ENCODE measurements around the gene IL1RAPL2.

Gene IL1RAPL2

DNA sequence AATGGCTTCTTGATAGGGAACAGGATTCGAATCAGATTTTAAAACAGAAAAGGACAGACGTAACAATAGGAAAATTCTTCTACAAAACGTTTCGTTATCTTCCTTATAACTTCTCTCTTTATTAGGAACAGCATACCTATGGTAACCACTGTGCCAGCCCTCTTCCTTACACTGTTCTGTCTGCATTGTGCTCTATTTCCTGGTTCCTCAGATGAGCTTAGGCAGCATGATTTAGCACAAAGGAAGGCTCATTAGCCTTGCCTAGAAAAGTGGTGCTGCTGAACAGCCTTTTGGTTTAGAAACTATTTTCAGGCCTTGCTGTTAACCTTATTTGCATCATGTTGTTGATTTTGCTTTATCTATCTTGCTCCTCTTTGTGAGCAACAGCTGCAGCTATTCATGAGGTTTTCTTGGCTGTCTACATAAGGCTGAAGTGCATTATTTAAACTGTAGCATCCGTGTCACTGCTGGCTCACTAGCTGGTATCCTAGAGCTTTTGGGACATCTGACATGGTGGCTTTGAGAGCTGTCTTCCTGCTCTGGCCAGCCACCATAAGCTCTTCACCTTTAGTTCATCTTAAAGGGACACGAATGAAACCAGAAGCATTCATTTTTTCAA, 1186.4 kb downstream of the IL1RAPL2 start:
- H3K4me1 ChIP-seq (ENCODE audit: control insufficient read depth, low read length): no peaks in the 10 kb centered on the region
- no peaks in the 10 kb centered on the region for H3K36me3 ChIP-seq (ENCODE audit: control insufficient read depth, low read length)
- H3K9me2 ChIP-seq (replicated peaks; ENCODE audit: control insufficient read depth, low read length): no peaks in the 10 kb centered on the region
- no peaks in the 10 kb centered on the region for H3K79me2 ChIP-seq (ENCODE audit: control insufficient read depth, low read length)
- H4K20me1 ChIP-seq (ENCODE audit: control insufficient read depth, insufficient read depth, low read depth, low read length): no peaks in the 10 kb centered on the region
- H3K4me3 ChIP-seq (ENCODE audit: low read length): no peak overlapping the region
- no peaks in the 10 kb centered on the region for H3K27me3 ChIP-seq (ENCODE audit: control insufficient read depth, low read length)
- no peaks in the 10 kb centered on the region for H3F3A ChIP-seq (ENCODE audit: control insufficient read depth, insufficient read depth)
- no peak overlapping the region for H3K27ac ChIP-seq (ENCODE audit: low read depth, low read length)
- H3K9me3 ChIP-seq (ENCODE audit: control insufficient read depth, insufficient read depth, low read length): no peaks in the 10 kb centered on the region
- no peak overlapping the region for H3K4me2 ChIP-seq (ENCODE audit: low read length)
- TF ChIP-seq, protein P1, sequence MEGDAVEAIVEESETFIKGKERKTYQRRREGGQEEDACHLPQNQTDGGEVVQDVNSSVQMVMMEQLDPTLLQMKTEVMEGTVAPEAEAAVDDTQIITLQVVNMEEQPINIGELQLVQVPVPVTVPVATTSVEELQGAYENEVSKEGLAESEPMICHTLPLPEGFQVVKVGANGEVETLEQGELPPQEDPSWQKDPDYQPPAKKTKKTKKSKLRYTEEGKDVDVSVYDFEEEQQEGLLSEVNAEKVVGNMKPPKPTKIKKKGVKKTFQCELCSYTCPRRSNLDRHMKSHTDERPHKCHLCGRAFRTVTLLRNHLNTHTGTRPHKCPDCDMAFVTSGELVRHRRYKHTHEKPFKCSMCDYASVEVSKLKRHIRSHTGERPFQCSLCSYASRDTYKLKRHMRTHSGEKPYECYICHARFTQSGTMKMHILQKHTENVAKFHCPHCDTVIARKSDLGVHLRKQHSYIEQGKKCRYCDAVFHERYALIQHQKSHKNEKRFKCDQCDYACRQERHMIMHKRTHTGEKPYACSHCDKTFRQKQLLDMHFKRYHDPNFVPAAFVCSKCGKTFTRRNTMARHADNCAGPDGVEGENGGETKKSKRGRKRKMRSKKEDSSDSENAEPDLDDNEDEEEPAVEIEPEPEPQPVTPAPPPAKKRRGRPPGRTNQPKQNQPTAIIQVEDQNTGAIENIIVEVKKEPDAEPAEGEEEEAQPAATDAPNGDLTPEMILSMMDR (IDR thresholded peaks at IDR 0.05; ENCODE audit: low read depth, low read length, poor library complexity, severe bottlenecking): no peak
- no peak for TF ChIP-seq EZH2phosphoT487 (IDR thresholded peaks at IDR 0.05; ENCODE audit: borderline replicate concordance, low read length)

DNA sequence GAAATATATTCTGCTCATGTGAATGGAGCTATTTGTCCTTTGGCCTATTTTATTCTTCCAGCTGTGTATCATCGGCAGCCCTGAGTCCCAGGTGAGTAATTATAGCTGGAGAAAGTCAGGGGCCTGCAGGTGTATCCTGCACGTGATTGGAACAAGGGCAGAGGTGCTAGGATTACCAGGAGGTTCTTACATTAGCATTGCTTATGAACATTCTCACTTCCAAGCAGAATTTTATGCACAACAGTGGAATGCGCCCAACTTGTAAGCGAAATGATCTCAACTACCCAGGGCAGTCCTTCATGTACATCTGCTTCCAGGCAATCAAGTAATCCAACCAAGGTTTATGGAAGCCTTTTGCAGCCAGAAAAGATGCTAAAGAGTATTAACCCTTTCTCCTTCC, 1187.4 kb downstream of the IL1RAPL2 start:
- Histone ChIP-seq H3K27ac (ENCODE audit: low read depth, low read length) (no peak overlapping the region), H3K9me3 (ENCODE audit: control insufficient read depth, insufficient read depth, low read length) (no peaks in the 10 kb centered on the region), H3K4me2 (ENCODE audit: low read length) (no peak overlapping the region), H3K79me2 (ENCODE audit: control insufficient read depth, low read length) (no peaks in the 10 kb centered on the region), H3K36me3 (ENCODE audit: control insufficient read depth, low read length) (no peaks in the 10 kb centered on the region), H3K9me2 (replicated peaks; ENCODE audit: control insufficient read depth, low read length) (no peaks in the 10 kb centered on the region), H3F3A (ENCODE audit: control insufficient read depth, insufficient read depth) (no peaks in the 10 kb centered on the region), H3K4me3 (ENCODE audit: low read length) (no peak overlapping the region), H4K20me1 (ENCODE audit: control insufficient read depth, insufficient read depth, low read depth, low read length) (no peaks in the 10 kb centered on the region), H3K4me1 (ENCODE audit: control insufficient read depth, low read length) (no peaks in the 10 kb centered on the region), H3K27me3 (ENCODE audit: control insufficient read depth, low read length) (no peaks in the 10 kb centered on the region)
- TF ChIP-seq, protein P1 (IDR thresholded peaks at IDR 0.05; ENCODE audit: low read depth, low read length, poor library complexity, severe bottlenecking): no peak
- TF ChIP-seq EZH2phosphoT487 (IDR thresholded peaks at IDR 0.05; ENCODE audit: borderline replicate concordance, low read length): no peak

DNA sequence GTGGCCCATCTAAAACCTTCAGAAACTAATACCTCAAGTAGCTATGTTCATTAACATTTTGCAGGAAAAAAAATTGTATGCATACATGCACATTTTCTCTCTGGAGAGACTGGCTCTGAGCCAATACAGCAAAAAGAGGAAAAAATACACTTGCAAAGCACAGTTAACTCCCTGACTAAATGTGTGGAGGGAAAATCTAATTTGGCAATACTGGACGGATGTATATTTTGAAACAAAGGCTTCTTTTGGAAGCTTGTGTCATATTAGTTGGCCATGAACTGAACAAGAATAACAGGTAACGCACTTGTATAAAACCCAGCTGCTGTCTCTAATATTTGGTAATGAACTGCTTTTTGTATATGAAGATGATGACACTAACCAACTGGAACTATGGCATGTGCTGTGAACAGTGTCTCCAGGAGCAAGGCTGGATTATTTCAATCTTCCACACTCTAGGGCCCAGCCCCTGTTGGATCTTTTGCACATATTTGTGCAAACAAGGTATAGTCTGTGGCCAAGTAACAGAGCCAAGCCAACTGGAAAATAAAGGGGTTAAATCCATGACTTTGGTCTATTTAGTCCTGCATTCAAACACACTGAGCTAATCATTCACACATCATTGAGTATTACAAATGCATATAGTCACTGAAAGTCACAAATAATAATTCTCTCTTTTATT, 1188.4 kb downstream of the IL1RAPL2 start:
- H3K4me2 ChIP-seq (ENCODE audit: low read length): no peak overlapping the region
- no peaks in the 10 kb centered on the region for H3K27me3 ChIP-seq (ENCODE audit: control insufficient read depth, low read length)
- no peaks in the 10 kb centered on the region for H3K9me2 ChIP-seq (replicated peaks; ENCODE audit: control insufficient read depth, low read length)
- H3K36me3 ChIP-seq (ENCODE audit: control insufficient read depth, low read length): no peaks in the 10 kb centered on the region
- H3K4me3 ChIP-seq (ENCODE audit: low read length): no peak overlapping the region
- H3K9me3 ChIP-seq (ENCODE audit: control insufficient read depth, insufficient read depth, low read length): no peaks in the 10 kb centered on the region
- H3K4me1 ChIP-seq (ENCODE audit: control insufficient read depth, low read length): no peaks in the 10 kb centered on the region
- H3K27ac ChIP-seq (ENCODE audit: low read depth, low read length): no peak overlapping the region
- no peaks in the 10 kb centered on the region for H3F3A ChIP-seq (ENCODE audit: control insufficient read depth, insufficient read depth)
- no peaks in the 10 kb centered on the region for H3K79me2 ChIP-seq (ENCODE audit: control insufficient read depth, low read length)
- H4K20me1 ChIP-seq (ENCODE audit: control insufficient read depth, insufficient read depth, low read depth, low read length): no peaks in the 10 kb centered on the region
- TF ChIP-seq, protein P1 (IDR thresholded peaks at IDR 0.05; ENCODE audit: low read depth, low read length, poor library complexity, severe bottlenecking): no peak
- TF ChIP-seq EZH2phosphoT487 (IDR thresholded peaks at IDR 0.05; ENCODE audit: borderline replicate concordance, low read length): no peak

All from DOHH2 (cell line).